AG20443 (cell line): ENCODE results near the gene ATL3.
"Not testable (repeated sequence)": the region's sequence is repeated elsewhere in the genome, so short reads cannot be mapped to it uniquely, and the experiment has no call there.

Experiments used
- DNase-seq: peaks from one replicate; pipeline ENCODE4 v3.0.0; 2012; ENCODE audit warnings: low spot score, mixed read lengths

ATL3 gene

DNA sequence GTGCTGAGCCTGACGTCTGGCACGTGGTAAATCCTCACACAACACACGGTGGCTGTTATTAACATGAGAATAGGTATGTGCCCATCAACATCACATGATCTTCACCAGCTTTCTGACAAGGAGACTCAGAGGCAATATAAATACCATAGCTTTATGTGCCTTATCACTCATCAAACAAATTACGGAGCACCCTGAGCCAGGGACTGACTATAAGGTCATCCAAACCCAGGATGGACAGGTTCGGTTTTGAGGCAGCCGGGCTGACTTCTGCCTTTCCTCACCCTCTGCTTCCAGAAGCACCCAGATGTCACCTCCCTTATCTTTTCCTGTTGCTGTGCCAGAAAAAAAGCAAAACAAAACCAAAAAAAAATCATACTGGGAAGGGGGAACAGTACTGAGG lies 51.2 kb downstream of the ATL3 start:
- DNase-seq: no peak

DNA sequence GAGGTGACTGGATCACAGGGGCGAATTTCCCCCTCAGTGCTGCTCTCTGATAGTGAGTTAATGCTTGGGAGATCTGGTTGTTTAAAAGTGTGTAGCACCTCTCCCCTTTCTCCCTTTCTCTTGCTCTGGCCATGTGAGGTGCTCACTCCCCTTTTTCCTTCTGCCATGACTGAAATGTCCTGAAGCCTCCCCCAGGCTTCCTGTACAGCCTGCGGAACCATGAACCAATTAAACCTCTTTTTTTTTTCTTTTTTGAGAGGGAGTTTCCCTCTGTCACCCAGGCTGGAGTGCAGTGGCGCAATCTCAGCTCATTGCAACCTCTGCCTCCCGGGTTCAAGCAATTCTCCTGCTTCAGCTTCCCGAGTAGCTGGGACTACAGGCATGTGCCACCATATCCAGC lies 53.5 kb downstream of the ATL3 start:
- not testable (repeated sequence) for DNase-seq

DNA sequence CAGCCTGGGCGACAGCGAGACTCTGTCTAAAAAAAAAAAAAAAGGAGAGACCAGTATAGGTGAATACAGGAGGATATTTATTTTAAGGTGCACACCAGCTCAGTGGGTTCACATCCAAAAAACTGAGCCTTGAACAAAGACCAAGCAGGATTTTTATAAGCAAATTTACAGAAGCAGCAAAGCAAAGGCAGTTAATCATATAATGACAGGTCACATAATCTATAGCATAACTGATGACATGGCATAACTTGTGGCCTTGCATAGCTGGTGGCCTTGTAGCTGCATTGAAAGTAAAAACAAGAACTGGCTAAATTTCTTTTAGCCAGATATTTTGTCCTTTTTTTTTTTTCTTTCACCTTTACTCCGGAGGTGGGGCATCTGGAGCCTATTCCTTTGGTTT lies 54.2 kb downstream of the ATL3 start:
- no peak for DNase-seq

DNA sequence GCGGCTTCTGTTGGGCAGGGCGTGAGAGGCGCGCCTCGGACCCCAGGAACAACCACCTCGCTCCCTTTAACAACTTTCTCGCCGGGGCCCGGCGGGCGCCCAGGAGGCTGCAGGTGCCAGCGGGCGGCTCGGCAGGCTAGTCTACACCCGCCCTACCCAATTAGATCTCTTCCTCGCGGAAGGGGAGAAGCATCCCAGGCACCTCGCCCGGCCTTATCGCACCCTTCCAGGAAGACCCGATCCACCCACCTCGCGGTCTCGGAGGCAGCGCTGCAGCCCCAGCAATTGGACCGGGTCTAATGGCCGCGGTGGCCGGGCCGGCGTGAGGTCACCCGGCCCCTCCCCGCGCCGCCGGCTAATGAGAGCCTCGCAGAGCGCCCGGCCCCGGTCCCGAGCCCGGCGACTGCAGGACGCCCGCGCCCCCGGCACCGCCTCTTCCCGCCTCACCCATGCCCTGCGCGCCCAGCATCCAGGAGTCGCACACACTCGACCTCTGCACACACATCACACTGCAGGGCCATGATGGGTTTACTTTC lies 57.0 kb downstream of the ATL3 start, which contains the start of gene PLAAT3:
Gene PLAAT3, minus strand, starts transcription at position 298 of the 536 bp plus-strand sequence. CDS start 419 bp downstream, outside the sequence.
- DNase-seq: peak; percentile 88

DNA sequence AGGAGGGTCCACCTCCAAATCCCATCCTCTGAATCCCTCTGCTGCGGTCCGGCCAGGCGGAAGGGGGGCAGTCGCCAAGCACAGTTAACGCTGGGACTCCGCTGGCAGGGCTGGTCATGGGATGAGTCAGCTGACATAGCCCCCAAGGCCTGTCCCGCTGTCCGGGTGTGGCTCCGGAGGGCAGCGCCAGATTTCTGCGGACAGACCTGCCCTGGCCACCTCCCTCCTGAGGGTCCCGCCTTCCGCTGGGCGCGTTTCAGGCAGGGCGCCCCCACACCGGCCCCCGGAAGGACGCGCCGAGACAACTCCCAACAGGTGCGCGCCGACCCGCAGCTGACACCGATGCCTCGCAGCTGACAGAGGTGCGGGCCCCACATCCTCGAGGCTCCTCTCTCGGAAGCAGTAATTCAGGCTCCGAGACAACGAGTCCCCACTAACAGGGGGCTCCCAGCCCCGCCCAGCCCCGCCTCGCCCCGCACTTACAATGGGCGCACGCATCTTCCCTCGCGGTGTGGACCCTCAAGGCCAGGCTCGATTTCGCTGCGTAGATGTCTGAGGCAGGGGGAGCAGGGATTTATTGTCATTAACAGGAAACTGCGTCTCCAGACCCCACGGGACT lies 57.5 kb downstream of the ATL3 start:
- DNase-seq: peak; percentile 48

DNA sequence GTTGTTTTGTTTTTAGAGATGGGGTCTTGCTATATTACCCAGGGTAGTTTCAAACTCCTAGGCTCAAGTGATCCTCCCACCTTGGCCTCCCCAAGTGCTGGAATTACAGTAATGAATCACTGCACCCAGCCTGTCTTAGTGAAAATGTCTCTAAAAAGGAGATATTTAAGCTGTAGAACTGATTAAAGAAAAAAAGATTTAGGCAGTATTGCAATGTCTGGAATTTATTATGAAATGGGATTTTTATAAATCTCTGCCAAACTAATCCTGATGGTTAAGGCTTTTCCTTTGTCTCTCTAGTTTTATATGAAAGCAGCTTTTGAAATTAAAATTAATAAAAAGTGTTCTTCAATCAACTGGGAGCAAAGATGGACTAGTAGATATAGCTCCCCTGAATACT lies 59.0 kb downstream of the ATL3 start:
- DNase-seq: no peak

DNA sequence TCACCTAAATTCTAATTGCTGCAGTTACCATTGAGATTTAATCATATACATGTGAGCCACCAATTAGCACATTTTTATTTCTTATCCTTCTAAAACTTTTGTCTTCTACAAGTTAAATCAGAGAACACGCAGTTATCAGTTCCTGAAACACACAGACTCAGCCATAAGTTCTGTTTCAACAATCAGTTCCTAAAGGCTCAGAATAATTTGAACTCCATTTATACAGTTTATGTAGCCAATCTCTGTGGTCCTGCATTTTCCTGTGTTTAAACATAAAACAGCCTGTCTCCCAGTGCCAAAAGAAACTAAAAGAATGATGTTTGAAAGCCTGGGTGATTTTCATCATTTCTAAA lies 59.8 kb downstream of the ATL3 start:
- no peak for DNase-seq

DNA sequence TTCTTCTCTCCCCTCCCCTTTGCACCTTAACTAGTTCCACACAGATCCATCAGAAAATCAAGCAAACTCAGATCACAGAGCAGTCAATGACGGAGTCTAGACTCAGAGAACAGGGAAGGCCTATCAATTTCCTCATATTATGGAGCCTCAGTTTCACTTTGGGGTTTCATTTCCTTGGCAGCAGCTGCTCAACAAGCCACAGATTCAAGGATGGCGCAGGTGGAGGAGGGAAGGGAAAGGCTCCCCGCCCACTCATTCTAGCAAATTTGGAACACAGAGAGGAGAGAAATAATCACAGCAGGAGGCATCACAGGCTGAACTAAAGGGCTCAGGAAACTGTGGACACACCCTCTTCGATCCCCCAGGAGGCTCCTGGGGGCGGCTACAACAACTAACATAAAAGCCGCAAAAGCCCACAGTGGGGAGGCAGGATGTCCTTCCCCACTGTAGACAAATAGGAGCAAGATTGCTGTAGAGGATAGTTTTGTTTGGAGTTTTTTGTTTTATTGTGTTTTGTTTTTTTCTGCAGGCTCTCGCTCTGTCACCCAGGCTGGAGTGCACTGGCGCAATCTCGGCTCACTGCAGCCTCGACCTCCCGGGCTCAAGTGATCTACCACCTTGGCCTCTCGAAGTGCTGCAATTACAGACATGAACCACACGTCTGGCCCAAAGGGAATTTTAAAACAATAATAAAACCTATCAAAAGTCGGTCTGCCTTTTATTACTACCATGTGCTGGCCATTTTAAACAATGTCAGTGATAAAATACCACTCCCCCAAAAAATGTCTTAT lies 60.4 kb downstream of the ATL3 start:
- DNase-seq: no peak

DNA sequence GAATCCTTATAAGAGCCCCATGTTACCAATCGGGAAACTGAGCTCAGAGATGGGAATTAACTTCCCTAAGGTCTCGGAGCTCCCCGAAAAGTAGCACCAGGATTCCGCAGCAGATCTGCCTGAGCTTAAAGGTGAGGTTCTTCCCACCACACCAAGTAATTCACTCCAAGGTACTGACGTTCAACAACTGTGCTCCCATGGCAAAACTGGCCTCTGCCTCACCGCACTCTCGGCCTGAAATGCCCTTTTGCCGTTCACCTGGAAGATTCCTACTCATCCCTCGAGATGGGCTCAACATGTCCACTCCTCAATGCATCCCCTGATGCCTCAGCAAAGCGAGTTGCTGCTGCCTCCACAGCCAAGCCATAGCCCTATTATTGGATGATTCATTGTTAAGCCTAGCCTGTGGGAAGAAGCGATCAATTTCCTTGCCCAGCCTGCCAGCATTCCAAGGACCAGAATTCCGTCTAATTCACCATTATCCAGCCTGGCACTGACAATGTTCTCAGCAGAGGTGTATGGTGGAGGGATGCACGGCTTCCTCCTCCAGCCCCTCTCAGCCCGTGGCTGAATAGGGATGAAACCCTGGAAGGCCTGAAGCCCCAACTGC lies 61.1 kb downstream of the ATL3 start:
- DNase-seq: no peak

DNA sequence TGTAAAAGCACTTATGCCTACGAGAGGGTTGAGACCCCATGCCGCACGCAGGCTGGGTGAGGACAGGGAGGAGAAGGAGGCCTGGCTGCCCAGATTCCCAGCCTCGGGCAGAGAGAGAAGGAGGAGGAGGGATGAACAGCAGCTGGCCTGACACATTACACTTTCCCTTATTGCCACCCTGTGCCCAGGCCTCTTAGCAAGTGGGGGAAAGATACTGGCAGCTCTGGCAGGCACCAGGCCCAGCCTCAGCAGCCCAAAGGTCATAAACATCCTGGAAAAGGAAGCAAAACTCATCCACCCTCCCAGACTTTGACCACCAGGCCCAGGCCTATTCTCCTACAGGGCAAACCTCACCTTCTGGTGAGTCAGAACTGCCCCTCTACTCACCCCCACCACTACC lies 61.6 kb downstream of the ATL3 start:
- no peak for DNase-seq

DNA sequence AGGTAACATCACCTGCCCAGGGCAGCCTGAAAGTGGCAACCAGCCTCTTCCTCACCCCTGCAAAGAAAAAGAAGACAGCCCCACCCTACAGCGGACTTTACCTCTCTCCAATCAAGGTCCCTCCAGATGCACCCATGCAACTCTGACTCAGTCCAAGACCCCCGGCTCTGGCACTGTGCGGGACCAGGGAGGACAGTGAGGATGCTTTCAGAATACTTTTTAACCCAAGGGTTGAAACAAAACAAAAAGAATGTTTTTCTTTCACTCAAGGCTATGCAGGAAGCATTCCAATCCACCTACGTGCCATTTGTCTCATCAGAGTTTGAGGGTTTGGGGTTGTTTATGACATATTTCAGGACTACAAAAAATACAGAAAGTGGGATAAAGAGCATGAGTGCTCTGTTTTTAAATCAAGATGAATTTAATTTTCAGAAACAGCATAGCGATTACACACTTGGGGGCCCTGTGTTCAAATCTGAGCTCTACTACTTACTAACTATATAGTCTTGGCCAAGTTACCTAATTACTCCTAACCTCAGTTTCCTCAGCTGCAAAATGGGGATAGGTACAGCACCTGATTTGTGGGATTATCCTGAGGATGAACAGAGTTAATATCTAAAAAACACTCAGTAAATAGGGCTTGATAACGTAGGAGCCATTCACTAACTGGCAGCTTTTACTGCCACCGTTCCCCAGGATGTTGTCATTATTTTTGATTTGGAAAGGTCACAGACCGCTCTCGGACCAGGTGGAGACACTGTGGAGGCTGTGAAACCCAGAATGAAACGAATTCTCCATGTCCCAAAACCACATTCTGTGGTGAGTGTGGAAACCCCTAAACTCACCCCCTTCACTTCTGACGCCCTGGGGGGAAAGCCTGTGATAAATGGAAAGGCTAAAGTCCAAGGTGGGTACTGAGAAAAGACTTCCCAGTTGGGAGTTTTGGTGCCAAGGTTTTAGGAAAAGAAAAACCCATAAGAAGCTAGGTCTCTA lies 62.5 kb downstream of the ATL3 start:
- peak; percentile 67 for DNase-seq

DNA sequence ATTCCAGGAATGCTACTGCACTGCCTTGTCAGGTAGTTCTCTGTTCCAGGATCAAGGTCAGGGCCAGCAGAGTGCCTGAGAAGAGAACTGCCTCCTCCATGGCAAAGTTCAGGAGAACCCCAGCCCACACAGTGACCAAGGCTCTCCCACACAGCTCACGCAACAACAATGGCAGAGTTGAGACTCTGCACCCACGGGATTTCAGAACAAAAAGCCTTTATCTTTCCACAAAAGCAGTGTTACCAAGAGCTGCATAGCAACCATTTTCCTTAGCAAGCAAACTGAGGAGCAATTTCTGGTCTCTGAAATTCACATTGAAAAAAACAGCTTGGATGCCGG lies 68.0 kb downstream of the ATL3 start:
- DNase-seq: no peak

DNA sequence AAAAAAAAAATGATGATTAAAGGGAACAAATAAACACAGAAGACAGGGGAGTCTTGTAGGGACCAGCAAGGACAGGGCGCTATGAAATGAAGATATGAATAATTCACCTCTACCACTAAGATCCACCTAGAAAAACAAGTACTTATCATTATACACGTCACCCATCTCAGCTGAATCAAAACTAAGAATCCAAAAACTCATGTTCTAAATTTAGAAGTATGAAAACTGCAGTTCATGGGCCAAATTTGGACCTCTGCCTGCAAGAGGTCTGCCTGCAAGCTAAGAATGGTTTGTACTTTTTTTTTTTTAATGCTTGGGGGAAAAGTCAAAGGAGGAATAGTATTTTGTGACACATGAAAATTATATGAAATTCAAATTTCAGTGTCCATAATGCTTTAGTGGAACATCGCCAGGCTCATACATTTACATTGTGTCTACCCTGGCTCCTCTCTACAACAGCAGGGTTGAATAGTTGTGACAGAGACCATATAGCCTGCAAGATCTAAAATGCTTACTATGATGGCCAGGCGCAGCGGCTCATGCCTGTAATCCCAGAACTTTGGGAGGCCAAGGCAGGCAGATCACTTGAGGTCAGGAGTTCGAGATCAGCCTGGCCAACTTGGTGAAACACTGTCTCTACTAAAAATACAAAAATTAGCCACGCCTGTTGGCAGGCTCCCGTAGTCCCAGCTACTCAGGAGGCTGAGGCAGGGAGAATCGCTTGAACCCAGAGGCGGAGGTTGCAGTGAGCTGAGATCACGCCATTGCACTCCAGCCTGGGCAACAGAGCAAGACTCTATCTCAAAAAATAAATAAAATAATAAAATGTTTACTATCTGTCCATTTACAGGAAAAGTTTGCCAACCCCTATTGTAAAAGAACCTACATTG lies 68.6 kb downstream of the ATL3 start:
- peak; percentile 39 for DNase-seq

DNA sequence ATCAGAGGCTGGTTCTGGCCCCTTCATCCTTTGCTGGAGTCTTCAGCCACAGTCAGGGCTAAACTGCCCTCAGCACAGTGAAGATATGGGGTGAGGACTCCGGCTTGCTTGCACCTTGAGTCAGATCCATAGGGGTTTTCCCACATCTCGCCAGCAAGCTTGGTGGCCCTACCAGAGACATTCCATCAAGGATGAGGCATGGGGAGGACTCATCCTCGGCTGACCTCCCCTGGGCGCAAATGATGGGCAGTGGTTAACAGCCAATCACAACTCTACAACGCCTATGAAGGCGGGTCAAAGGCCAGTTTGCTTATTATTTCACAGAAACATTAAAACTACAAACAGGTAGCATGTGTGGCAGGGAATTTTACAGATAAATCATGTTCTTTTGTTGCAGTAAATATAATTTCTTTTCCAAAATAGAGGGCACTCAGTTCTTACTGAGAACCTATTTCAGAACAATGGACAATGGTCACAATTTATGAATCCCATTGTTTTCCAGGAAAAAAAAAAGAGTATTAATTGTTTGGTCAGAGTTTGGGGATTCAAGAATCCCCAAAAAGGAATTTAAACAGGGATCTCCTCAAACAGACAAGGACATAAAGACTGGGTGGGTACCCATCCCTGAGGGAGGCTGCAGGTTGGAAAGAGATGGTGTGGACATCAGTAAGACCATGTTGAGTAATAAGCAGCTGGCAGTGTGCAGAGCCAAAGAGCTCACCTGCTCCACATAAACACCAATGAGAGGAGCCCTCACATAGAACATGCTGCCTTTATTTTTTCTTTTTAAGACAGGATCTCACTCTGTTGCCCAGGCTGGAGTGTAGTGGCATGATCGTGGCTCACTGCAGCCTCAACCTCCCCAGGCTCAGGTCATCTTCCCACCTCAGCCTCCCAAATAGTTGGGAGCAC lies 71.7 kb downstream of the ATL3 start:
- DNase-seq: peak; percentile 96

DNA sequence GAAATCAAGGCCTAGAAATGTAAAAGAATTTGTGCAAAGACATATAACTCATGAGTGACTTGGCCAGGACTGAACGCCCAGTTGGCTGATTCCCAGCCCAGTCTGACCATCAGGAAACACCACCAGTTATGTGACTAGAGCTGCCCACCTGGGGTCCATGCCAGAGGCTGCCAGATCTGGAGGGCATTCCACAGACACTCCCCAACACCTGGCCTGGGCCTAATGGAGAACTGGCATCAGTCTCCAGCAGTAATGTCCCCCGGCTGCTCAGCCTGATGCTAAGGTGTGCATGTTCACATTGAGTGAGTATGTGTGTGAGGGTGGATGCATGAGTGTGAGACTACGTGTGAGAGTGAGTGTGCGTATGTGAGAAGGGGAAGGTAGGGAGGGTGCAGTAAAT lies 72.6 kb downstream of the ATL3 start:
- DNase-seq: no peak

DNA sequence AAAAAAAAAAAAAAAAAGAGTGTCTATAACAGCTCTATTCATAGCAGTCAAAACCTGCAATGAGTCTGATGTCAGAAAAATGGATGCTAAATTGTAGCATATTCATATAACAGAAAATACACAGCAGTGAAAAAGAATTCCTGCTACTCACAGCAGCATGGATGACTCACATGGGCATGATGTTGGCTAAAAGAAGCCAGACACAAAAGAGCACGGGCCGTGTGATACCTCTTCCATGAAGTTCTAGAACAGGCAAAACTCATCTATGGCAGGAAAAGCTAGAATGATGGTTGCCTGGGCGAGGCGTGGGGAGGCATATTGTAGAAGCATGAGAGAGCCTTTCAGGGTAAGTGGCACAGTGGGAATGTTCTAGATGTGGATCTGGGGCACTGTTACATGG lies 75.9 kb downstream of the ATL3 start:
- DNase-seq: peak; percentile 56

DNA sequence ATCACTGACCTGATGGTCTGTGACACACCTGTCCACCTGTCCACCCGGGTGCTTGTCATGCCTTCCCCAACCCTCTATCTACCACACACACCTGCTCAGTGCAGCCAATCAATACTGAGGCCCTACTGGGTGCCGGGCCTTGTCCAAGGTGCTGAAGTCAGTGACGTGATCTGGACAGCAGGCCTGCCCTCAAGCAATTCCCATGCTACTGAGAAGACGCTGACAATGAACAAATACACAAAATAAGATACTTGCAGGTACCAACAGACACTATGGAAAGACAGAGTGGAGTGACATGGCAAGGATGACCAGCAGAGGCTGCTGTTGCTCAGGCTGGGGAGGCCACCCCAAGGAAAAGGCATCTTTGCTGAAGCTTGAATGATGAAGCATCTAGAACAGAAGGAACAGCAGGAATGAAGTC lies 78.2 kb downstream of the ATL3 start:
- peak; percentile 55 for DNase-seq

DNA sequence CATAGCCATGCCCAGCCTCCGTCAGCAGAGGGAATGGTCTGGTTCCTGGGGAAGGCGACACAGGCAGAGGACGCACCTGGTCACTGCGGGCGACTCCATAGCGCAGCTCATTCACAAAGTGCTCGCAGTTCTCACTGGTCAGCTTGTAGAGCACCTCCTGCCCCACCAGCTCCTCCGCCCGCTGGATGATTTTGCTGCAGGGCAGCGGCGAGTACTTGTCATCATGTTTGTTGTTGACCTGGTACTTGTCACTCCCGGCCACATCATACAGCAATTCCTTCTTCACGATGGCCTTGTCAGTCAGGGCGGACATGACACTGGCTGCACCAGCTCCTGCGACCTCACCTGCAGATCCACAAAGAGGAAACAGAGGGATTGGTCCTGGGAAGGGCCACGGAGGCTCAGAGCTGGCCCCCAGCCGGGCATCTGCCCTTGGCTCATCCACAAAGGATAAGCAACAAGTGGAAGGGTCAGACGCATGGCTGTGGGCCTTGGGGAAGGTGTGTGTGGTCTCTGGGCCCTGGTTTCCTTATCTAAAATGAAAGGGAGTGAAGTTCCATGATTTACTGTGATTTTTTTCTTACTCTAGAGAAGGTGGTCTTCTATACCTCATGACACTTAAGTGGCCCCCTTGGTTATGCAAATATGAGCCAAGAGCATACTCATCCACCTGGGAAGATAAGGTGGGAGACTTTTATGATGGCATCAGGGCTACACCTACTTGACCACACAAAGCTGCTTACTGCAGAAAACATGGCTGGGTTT lies 81.0 kb downstream of the ATL3 start:
- DNase-seq: no peak

DNA sequence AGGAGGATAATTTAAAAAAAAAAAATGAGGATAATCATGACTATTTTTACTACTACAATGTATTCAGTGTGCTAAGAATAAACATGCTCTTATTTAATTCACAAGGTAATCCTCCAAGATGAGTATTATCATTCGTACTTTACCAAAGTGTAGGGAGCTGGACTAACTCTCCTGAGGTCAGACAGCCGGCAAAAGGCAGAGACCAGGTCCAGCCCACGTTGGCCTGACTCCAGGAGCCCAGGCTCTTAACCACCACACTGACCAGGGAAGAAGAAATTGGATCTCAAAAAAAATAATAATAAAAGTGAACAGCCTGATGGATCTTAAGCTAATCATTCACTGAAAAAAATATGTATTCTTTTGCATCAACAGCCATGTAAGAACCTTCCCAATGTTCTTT lies 82.2 kb downstream of the ATL3 start:
- no peak for DNase-seq
